ENCODE results near the gene SLC37A1. TPM values are rescaled to one million over a fixed set of nuclear protein-coding genes. Genes with fewer than 3 reads are reported as not detected.

Gene SLC37A1
- total RNA-seq, 1 donor from 2014 or later: 23.0 TPM

DNA sequence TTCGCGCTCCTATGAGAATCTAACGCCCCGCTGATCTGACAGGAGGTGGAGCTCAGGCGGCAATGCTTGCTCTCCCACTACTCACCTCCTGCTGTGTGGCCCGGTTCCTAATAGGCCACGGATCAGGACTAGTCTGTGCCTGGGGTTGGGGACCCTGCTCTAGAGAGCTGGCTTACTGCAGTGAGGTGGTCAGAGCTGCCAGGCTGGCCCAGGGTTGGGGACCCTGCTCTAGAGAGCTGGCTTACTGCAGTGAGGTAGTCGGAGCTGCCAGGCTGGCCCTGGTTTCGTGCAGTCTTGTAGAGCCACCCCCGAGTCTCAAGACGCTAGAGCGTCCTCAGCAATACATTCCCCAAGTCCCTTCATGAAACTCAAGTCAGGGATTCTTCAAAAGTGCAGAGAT, 27.5 kb downstream of the SLC37A1 start:
- Mint-ChIP-seq H3K9me3 (no peaks in the 10 kb centered on the region), H3K27ac (no peak overlapping the region), H3K4me3 (no peak overlapping the region), H3K36me3 (ENCODE audit: low read depth) (peaks cover 17% of the 10 kb centered on the region), H3K27me3 (no peaks in the 10 kb centered on the region), H3K4me1 (peaks cover 6% of the 10 kb centered on the region)
- intact Hi-C loops (cut with micrococcal nuclease): no loop called here
- DNase-seq: no peak

DNA sequence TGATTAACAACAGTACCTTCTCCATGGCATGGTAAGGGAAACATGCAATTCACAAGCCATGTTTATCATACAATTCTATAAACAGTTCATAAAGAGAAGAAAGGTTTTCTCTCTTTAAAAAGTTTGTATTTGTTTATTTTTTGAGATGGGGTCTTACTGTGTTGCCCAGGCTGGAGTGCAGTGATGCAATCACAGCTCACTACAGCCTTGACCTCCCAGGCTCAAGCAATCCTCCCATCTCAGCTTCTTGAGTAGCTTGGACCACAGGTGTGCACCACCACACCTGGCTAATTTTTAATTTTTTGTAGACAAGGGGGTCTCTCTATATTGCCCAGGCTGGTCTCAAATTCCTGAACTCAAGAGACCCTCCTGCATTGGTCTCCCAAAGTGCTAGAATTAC, 28.0 kb downstream of the SLC37A1 start:
- Mint-ChIP-seq H3K27me3 (no peaks in the 10 kb centered on the region), H3K4me3 (no peak overlapping the region)

DNA sequence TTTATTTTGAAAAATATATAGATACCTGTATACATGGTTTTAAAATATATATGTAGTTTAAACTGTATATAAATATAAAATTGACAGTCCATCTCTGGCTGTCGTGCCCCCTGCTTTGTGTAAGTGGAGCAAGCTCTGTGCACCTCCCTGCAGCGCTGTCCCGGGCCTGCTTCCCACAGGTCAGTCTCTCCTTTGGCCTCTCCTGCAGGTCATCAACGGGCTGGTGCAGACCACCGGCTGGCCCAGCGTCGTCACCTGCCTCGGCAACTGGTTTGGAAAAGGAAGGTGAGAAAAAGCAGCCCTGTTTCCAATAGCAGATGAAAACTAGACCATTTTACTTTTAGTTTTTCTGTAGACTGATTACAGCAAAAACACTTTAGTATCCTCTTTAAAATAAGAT, 28.5 kb downstream of the SLC37A1 start:
- intact Hi-C loops (cut with micrococcal nuclease): no loop called here
- Mint-ChIP-seq H3K4me3 (no peak overlapping the region), H3K4me1 (peaks cover 6% of the 10 kb centered on the region), H3K27me3 (no peaks in the 10 kb centered on the region), H3K36me3 (ENCODE audit: low read depth) (peaks cover 15% of the 10 kb centered on the region), H3K9me3 (no peaks in the 10 kb centered on the region), H3K27ac (no peak overlapping the region)
- no peak for DNase-seq

More for the DNA sequence above, 28.0 kb downstream of the SLC37A1 start:
- no peak for DNase-seq
- Mint-ChIP-seq H3K36me3 (ENCODE audit: low read depth) (peaks cover 15% of the 10 kb centered on the region), H3K4me1 (peaks cover 6% of the 10 kb centered on the region), H3K9me3 (no peaks in the 10 kb centered on the region), H3K27ac (no peak overlapping the region)
- intact Hi-C loops (cut with micrococcal nuclease): no loop called here

DNA sequence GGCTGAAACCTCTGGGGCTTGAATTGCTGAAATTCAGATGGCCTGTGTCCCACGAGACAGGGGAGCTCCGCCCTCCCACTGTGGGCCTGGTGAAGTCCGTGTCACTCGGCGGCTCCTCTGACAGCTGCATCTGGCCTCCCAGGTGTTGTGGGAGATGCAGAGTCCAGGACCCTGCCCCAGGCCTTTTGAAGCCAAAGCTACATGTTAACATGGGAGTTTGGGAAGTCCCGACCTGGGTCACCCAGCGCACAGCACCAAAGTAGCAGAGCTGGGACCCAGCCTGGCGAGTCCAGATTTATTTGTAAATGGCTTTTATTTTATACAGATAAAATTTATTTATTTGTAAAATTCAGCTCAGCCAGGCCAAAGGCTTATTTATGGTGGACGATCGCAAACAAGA, 28.9 kb downstream of the SLC37A1 start:
- Mint-ChIP-seq H3K4me1 (peaks cover 6% of the 10 kb centered on the region), H3K36me3 (ENCODE audit: low read depth) (peaks cover 14% of the 10 kb centered on the region), H3K27me3 (no peaks in the 10 kb centered on the region), H3K4me3 (no peak overlapping the region), H3K9me3 (no peaks in the 10 kb centered on the region), H3K27ac (no peak overlapping the region)
- intact Hi-C loops (cut with micrococcal nuclease): no loop called here
- no peak for DNase-seq

DNA sequence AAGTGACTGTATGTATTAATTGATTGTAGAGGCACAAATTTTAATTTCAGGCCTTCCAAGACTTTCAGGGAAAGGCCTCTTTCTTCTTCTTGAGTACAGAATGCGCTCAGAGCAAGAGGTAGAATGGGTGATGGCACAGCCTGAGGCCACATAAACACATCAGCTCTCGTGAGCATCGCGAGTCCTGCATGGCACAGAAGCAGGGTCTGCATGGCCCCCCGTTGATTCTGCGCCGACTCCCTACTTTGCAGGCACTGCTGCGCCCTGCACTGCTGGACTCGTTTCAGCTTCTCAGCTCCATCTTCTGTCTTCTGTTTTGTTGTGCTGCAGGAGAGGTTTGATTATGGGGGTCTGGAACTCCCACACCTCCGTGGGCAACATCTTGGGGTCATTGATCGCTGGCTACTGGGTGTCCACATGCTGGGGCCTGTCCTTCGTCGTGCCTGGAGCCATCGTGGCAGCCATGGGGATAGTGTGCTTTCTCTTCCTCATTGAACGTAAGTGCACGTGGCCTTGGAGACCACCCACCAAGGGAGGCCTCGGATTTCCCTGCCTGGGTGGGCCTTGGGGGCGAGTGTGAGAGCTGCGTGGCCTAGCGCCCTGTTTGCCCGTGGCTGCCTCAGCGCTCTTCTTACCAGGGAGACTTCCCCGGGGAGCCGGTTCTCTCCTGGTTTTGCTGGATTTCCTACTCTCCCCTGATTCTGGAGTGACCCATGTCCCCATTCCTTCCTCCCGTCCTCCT, 29.6 kb downstream of the SLC37A1 start:
- peaks cover 20% of the 10 kb centered on the region for H3K36me3 Mint-ChIP-seq (ENCODE audit: low read depth)
- no peaks in the 10 kb centered on the region for H3K27me3 Mint-ChIP-seq
- H3K4me1 Mint-ChIP-seq: peaks cover 6% of the 10 kb centered on the region
- H3K4me3 Mint-ChIP-seq: no peak overlapping the region
- no peak for DNase-seq
- intact Hi-C loops (cut with micrococcal nuclease): no loop called here
- H3K9me3 Mint-ChIP-seq: no peaks in the 10 kb centered on the region
- no peak overlapping the region for H3K27ac Mint-ChIP-seq

DNA sequence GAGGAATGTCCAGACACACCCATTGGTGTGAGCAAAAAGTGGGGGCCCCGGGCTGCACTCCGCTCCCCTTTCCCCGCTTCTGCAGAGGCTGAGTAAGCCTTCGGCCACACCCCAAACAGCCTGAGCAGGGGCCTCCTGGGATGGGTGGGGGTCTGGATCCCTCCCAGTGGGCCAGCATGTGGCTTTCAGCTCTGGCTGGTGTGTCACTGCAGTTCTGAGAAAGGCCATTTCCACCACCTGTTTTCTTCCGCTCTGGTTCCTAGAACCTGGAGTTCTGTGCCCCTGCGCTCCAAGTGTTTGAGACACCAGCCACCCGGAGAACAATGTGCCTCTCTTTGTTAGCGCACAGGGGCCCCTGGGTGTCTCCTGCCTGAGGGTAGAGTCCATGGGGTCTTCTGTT, 30.9 kb downstream of the SLC37A1 start:
- no peaks in the 10 kb centered on the region for H3K27me3 Mint-ChIP-seq
- H3K27ac Mint-ChIP-seq: no peak overlapping the region
- H3K4me1 Mint-ChIP-seq: peaks cover 6% of the 10 kb centered on the region
- DNase-seq: no peak
- H3K36me3 Mint-ChIP-seq (ENCODE audit: low read depth): peaks cover 26% of the 10 kb centered on the region
- H3K9me3 Mint-ChIP-seq: no peaks in the 10 kb centered on the region
- intact Hi-C loops (cut with micrococcal nuclease): no loop called here
- H3K4me3 Mint-ChIP-seq: no peak overlapping the region

DNA sequence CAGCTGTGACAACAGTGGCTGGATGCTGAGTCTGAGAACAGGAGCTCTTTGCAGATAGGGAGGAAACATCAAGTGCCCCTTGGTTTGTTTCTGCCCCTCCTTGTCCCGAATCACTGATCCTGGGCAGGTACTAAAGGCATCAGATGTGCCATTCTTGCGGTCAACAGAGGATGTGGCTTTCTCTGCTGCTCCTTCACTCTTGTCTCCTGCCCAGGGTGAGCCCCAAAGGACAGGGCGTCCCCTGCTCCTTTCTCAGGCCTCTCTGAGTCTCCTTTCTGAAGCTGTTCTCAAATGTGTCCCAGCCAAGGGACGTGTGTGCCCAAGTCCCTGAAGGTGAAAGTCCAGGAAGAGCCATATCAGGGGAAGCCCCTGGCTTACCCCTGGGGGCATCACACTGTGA, 31.7 kb downstream of the SLC37A1 start:
- DNase-seq: no peak
- Mint-ChIP-seq H3K4me1 (peaks cover 6% of the 10 kb centered on the region), H3K27me3 (no peaks in the 10 kb centered on the region), H3K36me3 (ENCODE audit: low read depth) (peaks cover 30% of the 10 kb centered on the region), H3K4me3 (no peak overlapping the region), H3K27ac (no peak overlapping the region), H3K9me3 (no peaks in the 10 kb centered on the region)
- intact Hi-C loops (cut with micrococcal nuclease): no loop called here

DNA sequence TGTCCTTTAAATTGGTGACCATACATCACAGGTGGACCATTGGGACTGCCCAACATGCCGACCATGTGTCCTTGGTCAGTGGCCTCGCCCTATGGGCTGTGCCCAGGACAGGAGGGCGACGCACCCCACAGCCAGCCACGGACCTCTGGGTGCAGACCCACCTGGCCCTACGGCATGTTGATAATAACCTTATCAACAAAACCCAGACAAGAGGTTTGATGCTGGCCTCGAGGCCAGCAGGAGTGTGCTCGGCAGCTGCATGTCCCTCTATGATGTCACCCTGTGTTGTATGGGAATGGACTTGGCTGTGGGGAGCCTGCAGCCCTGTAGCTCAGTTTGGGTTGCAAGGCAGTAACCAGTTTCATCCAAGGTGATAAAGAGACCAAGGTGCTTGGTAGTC, 32.1 kb downstream of the SLC37A1 start:
- H3K4me3 Mint-ChIP-seq: no peak overlapping the region
- H3K9me3 Mint-ChIP-seq: no peaks in the 10 kb centered on the region

DNA sequence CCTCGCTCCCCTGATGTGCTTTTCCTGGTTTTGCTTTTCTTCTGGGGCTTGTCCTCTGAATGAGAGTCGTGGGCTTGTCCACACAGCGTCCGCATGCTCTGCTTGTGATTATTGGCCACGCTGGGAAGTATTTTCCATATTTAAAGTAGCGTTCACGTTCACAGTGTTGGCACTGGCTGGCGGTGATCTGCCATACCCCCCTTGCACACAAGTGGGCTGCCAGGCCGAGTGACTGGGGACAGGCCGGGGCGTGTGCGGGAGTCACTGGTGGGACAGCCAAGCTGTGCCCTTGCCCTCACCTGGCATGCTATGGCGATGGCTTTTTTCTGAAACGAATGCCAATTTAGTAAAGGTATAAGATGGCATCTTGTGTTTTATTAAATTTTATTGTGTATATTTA, 32.8 kb downstream of the SLC37A1 start:
- no peak overlapping the region for H3K27ac Mint-ChIP-seq
- H3K4me3 Mint-ChIP-seq: no peak overlapping the region
- DNase-seq: no peak
- H3K9me3 Mint-ChIP-seq: no peaks in the 10 kb centered on the region
- H3K36me3 Mint-ChIP-seq (ENCODE audit: low read depth): peaks cover 30% of the 10 kb centered on the region
- peaks cover 6% of the 10 kb centered on the region for H3K4me1 Mint-ChIP-seq
- H3K27me3 Mint-ChIP-seq: no peaks in the 10 kb centered on the region
- intact Hi-C loops (cut with micrococcal nuclease): no loop called here

More for the DNA sequence above, 32.1 kb downstream of the SLC37A1 start:
- H3K4me1 Mint-ChIP-seq: peaks cover 6% of the 10 kb centered on the region
- intact Hi-C loops (cut with micrococcal nuclease): no loop called here
- H3K36me3 Mint-ChIP-seq (ENCODE audit: low read depth): peaks cover 30% of the 10 kb centered on the region
- no peaks in the 10 kb centered on the region for H3K27me3 Mint-ChIP-seq
- H3K27ac Mint-ChIP-seq: no peak overlapping the region
- no peak for DNase-seq

DNA sequence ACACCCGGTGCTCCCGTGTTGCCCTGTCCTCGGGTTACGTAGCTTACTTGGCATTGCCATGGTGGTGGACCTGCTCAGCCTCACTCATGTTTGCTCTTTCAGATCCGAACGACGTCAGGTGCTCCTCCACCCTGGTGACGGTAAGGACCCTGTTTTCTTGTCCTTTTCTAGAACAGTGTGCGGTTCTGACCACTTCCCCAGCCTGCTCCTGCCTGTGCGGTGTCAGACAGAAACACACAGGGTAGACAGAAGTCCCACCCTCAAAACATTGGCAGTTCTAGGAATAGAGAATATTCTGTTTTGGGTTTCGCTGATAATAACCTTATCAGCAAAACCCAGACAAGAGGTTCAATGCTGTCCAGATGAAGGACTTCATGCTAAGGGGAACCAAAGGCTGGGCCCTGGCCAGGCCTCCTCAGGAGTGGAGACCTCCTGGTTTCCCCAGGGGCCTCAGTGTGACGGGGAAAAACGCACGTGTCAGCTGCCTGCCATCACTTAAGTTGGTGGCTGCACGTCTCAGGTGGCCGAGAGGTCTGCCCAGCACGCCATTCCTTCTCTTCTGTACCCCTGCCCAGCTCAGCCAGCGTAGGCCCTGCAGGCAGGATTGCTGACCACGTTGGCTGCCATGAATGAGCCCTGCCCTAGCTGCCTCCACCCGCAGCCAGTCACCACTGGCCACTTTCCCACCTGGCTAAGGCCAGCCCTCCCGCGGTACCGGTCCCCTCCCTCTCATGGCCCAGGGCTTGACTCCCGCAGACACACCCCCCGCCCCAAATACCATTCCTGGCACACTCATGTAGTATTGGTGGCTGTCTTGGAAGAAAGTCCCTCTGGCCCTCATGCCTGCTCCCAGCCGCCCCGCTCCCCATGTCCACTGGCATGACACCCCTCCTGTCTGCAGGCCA, 33.6 kb downstream of the SLC37A1 start:
- peaks cover 30% of the 10 kb centered on the region for H3K36me3 Mint-ChIP-seq (ENCODE audit: low read depth)
- intact Hi-C loops (cut with micrococcal nuclease): no loop called here
- H3K9me3 Mint-ChIP-seq: no peaks in the 10 kb centered on the region
- DNase-seq: no peak
- no peaks in the 10 kb centered on the region for H3K27me3 Mint-ChIP-seq
- no peak overlapping the region for H3K4me3 Mint-ChIP-seq
- no peak overlapping the region for H3K27ac Mint-ChIP-seq
- H3K4me1 Mint-ChIP-seq: peaks cover 6% of the 10 kb centered on the region

DNA sequence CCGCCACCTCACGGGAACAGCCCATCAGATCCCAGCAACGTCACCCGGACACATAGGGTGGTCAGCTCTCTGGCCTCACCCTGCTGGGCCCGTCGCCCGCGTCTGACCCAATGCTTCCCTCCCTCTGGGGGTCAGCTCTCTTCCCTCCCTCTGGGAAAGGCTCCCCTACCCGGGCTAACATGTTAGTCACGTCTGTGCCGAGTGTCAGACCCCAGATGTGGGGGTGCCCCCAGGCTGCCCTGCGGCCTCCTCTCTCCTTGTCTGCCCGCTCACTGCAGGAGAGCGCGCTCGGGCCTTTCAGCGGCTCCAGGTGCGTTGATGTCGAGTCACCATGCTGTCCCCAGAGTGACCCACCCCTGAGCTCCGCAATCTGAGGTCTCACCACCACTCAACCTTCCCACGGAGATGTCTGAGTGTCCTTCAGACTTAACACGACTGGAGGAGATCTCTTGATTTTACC, 34.3 kb downstream of the SLC37A1 start:
- H3K4me1 Mint-ChIP-seq: peaks cover 6% of the 10 kb centered on the region
- no peak overlapping the region for H3K27ac Mint-ChIP-seq
- intact Hi-C loops (cut with micrococcal nuclease): no loop called here
- peaks cover 30% of the 10 kb centered on the region for H3K36me3 Mint-ChIP-seq (ENCODE audit: low read depth)
- H3K4me3 Mint-ChIP-seq: no peak overlapping the region
- DNase-seq: no peak
- no peaks in the 10 kb centered on the region for H3K9me3 Mint-ChIP-seq
- no peaks in the 10 kb centered on the region for H3K27me3 Mint-ChIP-seq

DNA sequence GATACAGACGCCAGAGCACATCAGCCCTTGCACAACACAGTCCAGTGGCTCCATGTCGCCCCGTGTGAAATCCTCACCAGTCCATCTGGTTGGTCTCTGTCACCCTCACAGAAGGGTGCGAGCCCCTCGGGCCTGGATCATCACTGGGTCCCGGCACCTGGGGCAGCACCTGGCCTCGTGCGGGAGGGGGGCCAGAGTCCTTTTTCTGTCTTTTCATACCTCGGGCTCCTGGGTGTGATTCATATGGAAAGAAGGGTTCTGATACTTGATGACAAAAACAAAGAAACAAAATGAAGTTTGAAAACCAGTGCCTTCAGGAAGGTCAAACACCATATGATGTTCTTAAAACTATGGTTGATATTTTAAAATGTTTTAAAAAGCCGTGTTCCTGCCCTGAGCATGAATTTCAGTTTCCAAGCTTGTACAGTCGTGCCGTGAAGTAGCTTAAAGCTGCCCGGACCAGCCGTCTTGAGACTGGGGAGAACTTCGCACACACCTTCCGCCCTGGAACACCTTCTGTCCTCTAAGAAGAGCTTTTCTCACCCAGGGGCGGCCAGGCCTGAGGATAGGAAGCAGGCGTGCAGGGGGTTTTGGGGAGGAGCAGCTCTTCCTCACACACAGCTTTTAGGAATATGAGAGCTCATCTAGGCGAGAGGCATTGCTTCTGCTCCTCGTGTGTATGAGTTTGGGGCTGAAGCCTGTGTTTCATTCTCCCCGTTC, 35.2 kb downstream of the SLC37A1 start:
- no peak for DNase-seq
- Mint-ChIP-seq H3K4me3 (no peak overlapping the region), H3K36me3 (ENCODE audit: low read depth) (peaks cover 28% of the 10 kb centered on the region), H3K4me1 (peaks cover 6% of the 10 kb centered on the region), H3K27ac (no peak overlapping the region), H3K27me3 (no peaks in the 10 kb centered on the region), H3K9me3 (no peaks in the 10 kb centered on the region)
- intact Hi-C loops (cut with micrococcal nuclease): no loop called here

DNA sequence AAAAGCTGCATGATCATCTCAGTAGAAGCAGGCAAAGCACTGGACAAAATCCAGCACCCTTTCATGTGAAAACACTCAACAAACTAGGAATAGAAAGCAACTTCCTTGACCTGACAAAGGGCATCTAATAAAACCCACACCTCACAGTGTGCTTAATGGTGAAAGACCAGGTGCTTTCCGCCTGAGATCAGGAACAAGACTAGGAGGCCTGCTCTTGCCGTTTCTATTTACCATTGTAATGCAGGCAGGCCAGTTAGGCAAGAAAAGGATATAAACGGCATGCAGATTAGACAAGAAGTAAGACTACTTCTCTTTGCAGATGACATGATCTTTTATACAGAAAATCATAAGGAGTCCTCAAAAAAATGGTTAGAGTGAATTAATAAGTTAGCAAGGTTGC, 37.2 kb downstream of the SLC37A1 start:
- Mint-ChIP-seq H3K27me3 (no peaks in the 10 kb centered on the region), H3K27ac (no peak overlapping the region), H3K4me3 (no peak overlapping the region), H3K4me1 (no peaks in the 10 kb centered on the region), H3K9me3 (no peaks in the 10 kb centered on the region), H3K36me3 (ENCODE audit: low read depth) (peaks cover 28% of the 10 kb centered on the region)
- no peak for DNase-seq
- intact Hi-C loops (cut with micrococcal nuclease): no loop called here

Data from activated CD4-positive, alpha-beta T cell treated with anti-CD3 and anti-CD28 coated beads, Interleukin-2, amount 10 ng/mL, durations not matched to agents 24 days and 14 days (primary cell).